Cardiac muscle cell (in vitro differentiated cells and primary cell): ENCODE data around the gene NEDD4L. TPM values are rescaled to one million over a fixed set of nuclear protein-coding genes. Genes with fewer than 3 reads are reported as not detected.

Experiments used
- DNase-seq, 2 donors: peaks; one replicate each; pipeline versions ENCODE4 v3.0.0 to v3.0.0-alpha.2; 2010 to 2017; ENCODE audit warnings: low read depth in 1 of 2, low spot score in 1 of 2
- H3K27ac ChIP-seq: fragments of 200-600 bp; sonication (generic); 2 replicates; pipeline ENCODE4 v1.5.1; 2016
- H3K27me3 ChIP-seq: fragments of 200-600 bp; sonication (generic); 2 replicates; pipeline ENCODE4 v1.6.0; 2016; ENCODE audit warnings: control low read depth
- H3K36me3 ChIP-seq: fragments of 200-600 bp; sonication (generic); 2 replicates; pipeline ENCODE4 v1.5.1; 2016; ENCODE audit warnings: control low read depth
- H3K4me1 ChIP-seq: fragments of 200-600 bp; sonication (generic); 2 replicates; pipeline ENCODE4 v1.8.1; 2017; ENCODE audit warnings: low read depth, mild to moderate bottlenecking, mixed run types
- H3K4me3 ChIP-seq: fragments of 200-600 bp; sonication (generic); 2 replicates; pipeline ENCODE4 v1.5.1; 2016; ENCODE audit warnings: mild to moderate bottlenecking
- H3K9me3 ChIP-seq: fragments of 200-600 bp; sonication (generic); 2 replicates; pipeline ENCODE4 v1.5.1; 2017; ENCODE audit warnings: low read depth, mild to moderate bottlenecking, control low read depth
- CTCF ChIP-seq: IDR thresholded peaks from 2 replicates; pipeline ENCODE4 v1.5.1; 2012; ENCODE audit warnings: low read depth, mild to moderate bottlenecking, low read length
- polyA plus RNA-seq: library from polyadenylated mRNA; unstranded; fragments of >200 nt; fragmentation: Nextera tagmentation; extraction: Ambion mirVana; gene quantifications from 2 replicates; pipeline ENCODE4 v1.2.1, GENCODE V29; 2016
- total RNA-seq: library from RNA; depleted of rRNA; stranded (reverse); fragments of >200 nt; gene quantifications from 2 replicates; pipeline ENCODE4 v1.2.3, GENCODE V29; 2016

The NEDD4L gene
- total and polyA plus RNA-seq, 2 experiments from 2014 or later: 30.8 to 40.5 TPM

- Histone ChIP-seq H3K36me3 (no peaks in the 10 kb centered on the region), H3K9me3 (no peaks in the 10 kb centered on the region)
- TF ChIP-seq CTCF: no peak
Measured at GRCh38 chr18:58037163-58037562, 6.9 kb upstream of the NEDD4L start.

GRCh38 chr18:58038063-58038462, 6.0 kb upstream of the NEDD4L start:
- no peak overlapping the region for H3K27ac ChIP-seq
- no peak overlapping the region for H3K4me3 ChIP-seq
- no peaks in the 10 kb centered on the region for H3K9me3 ChIP-seq
- TF ChIP-seq CTCF: no peak
- H3K36me3 ChIP-seq: no peaks in the 10 kb centered on the region
- peaks cover 2% of the 10 kb centered on the region for H3K4me1 ChIP-seq
- DNase-seq: no peak
- peaks cover 7% of the 10 kb centered on the region for H3K27me3 ChIP-seq

More at GRCh38 chr18:58037163-58037562, 6.9 kb upstream of the NEDD4L start:
- Histone ChIP-seq H3K4me3 (no peak overlapping the region), H3K27ac (no peak overlapping the region), H3K27me3 (no peaks in the 10 kb centered on the region), H3K4me1 (no peaks in the 10 kb centered on the region)
- no peak for DNase-seq

- Histone ChIP-seq H3K36me3 (no peaks in the 10 kb centered on the region), H3K27ac (no peak overlapping the region), H3K27me3 (peaks cover 10% of the 10 kb centered on the region), H3K4me1 (peaks cover 8% of the 10 kb centered on the region), H3K9me3 (no peaks in the 10 kb centered on the region), H3K4me3 (no peak overlapping the region)
- peak in 1 of 2 donors; percentile 24 for DNase-seq
- no peak for TF ChIP-seq CTCF
Measured at GRCh38 chr18:58041633-58042032, 2.4 kb upstream of the NEDD4L start.

- Histone ChIP-seq H3K4me3 (peak overlapping the region; percentile 83), H3K9me3 (no peaks in the 10 kb centered on the region), H3K36me3 (no peaks in the 10 kb centered on the region), H3K27ac (no peak overlapping the region), H3K27me3 (peaks cover 10% of the 10 kb centered on the region), H3K4me1 (peaks cover 12% of the 10 kb centered on the region)
- peak in 1 of 2 donors; percentile 7 for DNase-seq
- no peak for TF ChIP-seq CTCF
Measured at GRCh38 chr18:58042826-58043490, 1.1 kb upstream of the NEDD4L start.

- DNase-seq: peak; percentile 44 to 73
- peak overlapping the region; percentile 87 for H3K27ac ChIP-seq
- H3K36me3 ChIP-seq: no peaks in the 10 kb centered on the region
- H3K4me3 ChIP-seq: peak overlapping the region; percentile 83
- H3K4me1 ChIP-seq: peaks cover 12% of the 10 kb centered on the region
- no peak for TF ChIP-seq CTCF
- H3K9me3 ChIP-seq: no peaks in the 10 kb centered on the region
- peaks cover 10% of the 10 kb centered on the region for H3K27me3 ChIP-seq
Measured at GRCh38 chr18:58044370-58045241, 580 bp downstream of the NEDD4L start.
